Sigmoid colon (tissue), 4 donors: Measurements from ENCODE around the gene WASHC1.
"Not testable (repeated sequence)": the region's sequence is repeated elsewhere in the genome, so short reads cannot be mapped to it uniquely, and the experiment has no call there.

ENCODE experiments used
- CTCF ChIP-seq, 4 experiments: fragments of 450-650 bp in 3 of 4; fragments of 200-600 bp in 1 of 4; IDR thresholded peaks; one replicate each; pipeline ENCODE4 v1.5.1; 2016 to 2019; ENCODE audit warnings: antibody characterized with exemption in 4 of 4, mild to moderate bottlenecking in 3 of 4, moderate library complexity in 2 of 4
- POLR2AphosphoS5 ChIP-seq, 4 donors: sonication (generic); formaldehyde crosslinking; IDR thresholded peaks; one replicate each; pipeline ENCODE4 v1.6.1; 2017; ENCODE audit warnings: antibody characterized with exemption in 4 of 4

- TF ChIP-seq CTCF, POLR2AphosphoS5 (IDR thresholded peaks at IDR 0.05): not testable (repeated sequence)
These were observed 16.1 kb upstream of the WASHC1 start for GRCh38 chr9:45180-45878.
